Measurements from ENCODE around the gene FAM9C. TPM values are rescaled to one million over a fixed set of nuclear protein-coding genes. Genes with fewer than 3 reads are reported as not detected.

FAM9C gene
- total RNA-seq, 4 donors from 2014 or later: not detected

GRCh38 chrX:13008851-13009250 is 35.6 kb downstream of the FAM9C start:
- Histone ChIP-seq H3K27ac (replicated peaks in 1 of 4) (peak overlapping the region in 2 of 4 donors; percentile 22 to 57), H3K4me1 (peaks cover 9 to 51% (median 30%) of the 10 kb centered on the region in 4 donors), H3K4me3 (no peak overlapping the region), H3K36me3 (no peaks in the 10 kb centered on the region), H3K27me3 (no peaks in the 10 kb centered on the region), H3K9me3 (no peaks in the 10 kb centered on the region)
- DNase-seq (ENCODE audit: extremely low spot score): no peak
- intact Hi-C loops (cut with DNase I): no loop called here
- TF ChIP-seq POLR2A (IDR thresholded peaks at IDR 0.05; ENCODE audit: low read depth) (no peak), CTCF (IDR thresholded peaks at IDR 0.05) (no peak), POLR2AphosphoS5 (IDR thresholded peaks at IDR 0.05) (no peak), EP300 (IDR thresholded peaks at IDR 0.05) (no peak)
- WGBS: 80% methylated on average over 3 of the region's 3 CpGs

GRCh38 chrX:13008189-13008533 is 36.3 kb downstream of the FAM9C start:
- no peak for DNase-seq (ENCODE audit: extremely low spot score)
- peaks cover 6 to 45% (median 30%) of the 10 kb centered on the region in 4 donors for H3K4me1 ChIP-seq
- H3K9me3 ChIP-seq: no peaks in the 10 kb centered on the region
- WGBS: 43% methylated on average over 2 of the region's 2 CpGs
- peak overlapping the region in 3 of 4 donors; percentile 22 to 57 (median 46) for H3K27ac ChIP-seq (replicated peaks in 1 of 4)
- no peaks in the 10 kb centered on the region for H3K27me3 ChIP-seq
- intact Hi-C loops (cut with DNase I): no loop called here
- no peaks in the 10 kb centered on the region for H3K36me3 ChIP-seq
- no peak overlapping the region for H3K4me3 ChIP-seq
- TF ChIP-seq POLR2A (IDR thresholded peaks at IDR 0.05; ENCODE audit: low read depth): no peak
- TF ChIP-seq EP300 (IDR thresholded peaks at IDR 0.05): no peak
- TF ChIP-seq CTCF (IDR thresholded peaks at IDR 0.05): no peak
- no peak for TF ChIP-seq POLR2AphosphoS5 (IDR thresholded peaks at IDR 0.05)

GRCh38 chrX:13007519-13008188 is 36.8 kb downstream of the FAM9C start:
- no peaks in the 10 kb centered on the region for H3K9me3 ChIP-seq
- no peak for DNase-seq (ENCODE audit: extremely low spot score)
- H3K27ac ChIP-seq (replicated peaks in 1 of 4): peak overlapping the region; percentile 22 to 57 (median 42)
- no peaks in the 10 kb centered on the region for H3K36me3 ChIP-seq
- intact Hi-C loops (cut with DNase I): no loop called here
- TF ChIP-seq POLR2AphosphoS5 (IDR thresholded peaks at IDR 0.05): no peak
- no peak for TF ChIP-seq CTCF (IDR thresholded peaks at IDR 0.05)
- no peak for TF ChIP-seq EP300 (IDR thresholded peaks at IDR 0.05)
- no peak for TF ChIP-seq POLR2A (IDR thresholded peaks at IDR 0.05; ENCODE audit: low read depth)
- H3K4me3 ChIP-seq: no peak overlapping the region
- WGBS: 80% methylated on average over 2 of the region's 2 CpGs
- peaks cover 6 to 45% (median 30%) of the 10 kb centered on the region in 4 donors for H3K4me1 ChIP-seq
- no peaks in the 10 kb centered on the region for H3K27me3 ChIP-seq

GRCh38 chrX:13005661-13006473 is 38.6 kb downstream of the FAM9C start:
- Histone ChIP-seq H3K27ac (replicated peaks in 1 of 4) (peak overlapping the region; percentile 14 to 60 (median 40)), H3K9me3 (no peaks in the 10 kb centered on the region), H3K27me3 (no peaks in the 10 kb centered on the region), H3K4me3 (no peak overlapping the region), H3K4me1 (peaks cover 6 to 45% (median 30%) of the 10 kb centered on the region in 4 donors), H3K36me3 (no peaks in the 10 kb centered on the region)
- TF ChIP-seq POLR2AphosphoS5 (IDR thresholded peaks at IDR 0.05) (no peak), EP300 (IDR thresholded peaks at IDR 0.05) (no peak), POLR2A (IDR thresholded peaks at IDR 0.05; ENCODE audit: low read depth) (no peak), CTCF (IDR thresholded peaks at IDR 0.05) (no peak)
- no peak for DNase-seq (ENCODE audit: extremely low spot score)
- WGBS: 50% methylated on average over 9 of the region's 9 CpGs
- intact Hi-C loops (cut with DNase I): no loop called here

Data from esophagus muscularis mucosa (tissue), 4 donors.